Activated gamma-delta T cell (primary cell): ENCODE measurements around the gene CXCL1.

Experiments
- DNase-seq: peaks from one replicate; lab custom pipeline; 2025; lab: John Stamatoyannopoulos, UW

The CXCL1 gene

DNA sequence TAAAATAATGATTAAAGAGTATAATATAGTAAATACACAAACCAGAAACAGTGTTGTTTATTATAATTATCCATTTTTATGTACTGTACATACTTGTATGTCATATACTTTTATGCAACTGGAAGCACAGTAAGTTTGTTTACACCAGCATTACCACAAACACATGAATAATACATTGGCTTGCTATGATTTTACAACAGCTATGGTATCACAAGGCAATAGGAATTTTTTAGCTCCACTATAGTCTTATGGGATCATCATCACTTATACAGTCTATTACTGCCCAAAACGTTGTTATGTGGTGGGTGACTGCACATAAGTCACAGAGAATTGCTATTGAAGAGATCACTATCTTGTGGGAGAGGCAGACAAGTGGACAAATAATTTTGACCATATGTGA lies 17.9 kb upstream of the CXCL1 start:
- DNase-seq, result no peak

DNA sequence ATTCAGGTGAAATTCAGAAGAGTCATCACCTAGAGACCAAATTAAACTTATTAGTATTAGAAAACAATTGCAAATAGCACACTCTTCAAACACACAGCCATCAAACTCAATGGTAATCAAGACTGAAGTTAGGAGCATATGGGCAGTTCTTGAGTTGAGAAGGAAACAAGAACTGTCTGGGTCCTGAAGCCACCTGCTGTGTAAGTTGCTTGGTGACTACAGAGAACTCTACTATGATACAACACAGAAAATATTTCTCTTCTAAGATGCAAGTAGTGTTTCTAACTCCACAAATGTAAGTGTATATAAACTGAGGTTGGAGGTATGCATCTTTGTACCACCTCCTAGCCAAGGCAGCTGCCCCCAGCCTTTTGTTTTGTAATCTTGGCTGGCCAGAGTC lies 16.4 kb upstream of the CXCL1 start:
- DNase-seq, result no peak

DNA sequence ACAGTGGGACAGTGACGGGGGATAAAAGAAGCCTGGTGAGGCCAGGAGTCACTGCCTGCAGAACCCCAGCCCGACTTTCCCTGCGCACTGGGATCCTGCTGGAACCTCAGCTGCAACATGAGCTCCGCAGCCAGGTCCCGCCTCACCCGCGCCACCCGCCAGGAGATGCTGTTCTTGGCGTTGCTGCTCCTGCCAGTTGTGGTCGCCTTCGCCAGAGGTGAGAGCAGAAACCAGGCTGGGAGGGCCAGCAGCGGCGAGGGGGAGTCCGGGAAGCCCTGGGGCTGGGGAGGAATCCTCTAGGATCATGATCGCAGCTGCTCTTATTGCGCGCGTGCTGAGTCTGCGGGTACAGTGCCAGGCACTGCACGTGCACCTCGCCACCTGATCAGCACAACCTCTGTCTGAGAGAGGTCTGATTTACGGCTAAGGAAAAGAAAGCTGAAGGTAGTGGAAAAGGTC lies 15.9 kb upstream of the CXCL1 start, which contains the start of gene PF4V1:
Gene PF4V1, plus strand, starts transcription at position 51 of the 459 bp plus-strand sequence. Its CDS starts 67 bp downstream, at position 118.
- no peak for DNase-seq

DNA sequence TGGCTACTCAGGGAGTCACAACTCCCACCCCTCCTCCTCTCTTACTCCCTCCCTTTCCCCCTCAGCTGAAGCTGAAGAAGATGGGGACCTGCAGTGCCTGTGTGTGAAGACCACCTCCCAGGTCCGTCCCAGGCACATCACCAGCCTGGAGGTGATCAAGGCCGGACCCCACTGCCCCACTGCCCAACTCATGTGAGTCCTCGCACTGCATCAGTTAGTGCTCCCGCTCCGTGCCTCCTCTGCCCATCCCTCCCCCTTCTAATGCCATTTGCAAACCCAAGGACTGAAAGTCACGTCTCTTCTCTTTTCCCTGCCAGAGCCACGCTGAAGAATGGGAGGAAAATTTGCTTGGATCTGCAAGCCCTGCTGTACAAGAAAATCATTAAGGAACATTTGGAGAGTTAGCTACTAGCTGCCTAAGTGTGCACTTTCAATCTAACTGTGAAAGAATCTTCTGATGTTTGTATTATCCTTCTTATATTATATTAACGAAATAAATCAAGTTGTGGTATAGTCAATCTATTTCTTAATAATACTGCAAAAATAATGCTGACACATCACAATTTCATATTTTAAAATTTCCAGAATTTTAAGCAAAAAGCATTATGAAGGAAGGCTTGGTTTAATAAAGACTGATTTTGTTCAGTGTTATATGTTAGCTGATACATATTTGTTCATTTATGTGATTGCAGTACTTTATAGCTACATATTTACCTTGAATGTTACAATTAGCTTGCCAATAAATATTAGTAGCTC lies 15.3 kb upstream of the CXCL1 start:
- no peak for DNase-seq

DNA sequence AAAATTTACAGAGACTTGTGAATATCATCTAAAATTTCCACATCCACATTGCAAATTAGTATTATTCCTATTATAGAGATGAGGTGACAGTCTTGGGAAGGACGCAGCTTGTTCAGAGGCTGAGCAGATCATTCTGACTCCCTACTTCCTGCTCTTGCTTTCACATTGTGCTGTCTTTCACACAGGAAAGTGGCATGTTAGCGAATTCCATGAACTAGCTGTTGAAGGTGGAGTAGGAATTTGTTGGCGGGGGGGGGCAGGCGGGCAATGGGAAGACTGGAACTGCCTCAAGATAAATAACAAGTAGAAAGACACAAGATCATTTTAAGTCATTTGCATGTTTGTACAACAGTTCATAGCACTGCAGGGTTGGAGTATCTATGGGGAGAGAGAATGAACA lies 13.8 kb upstream of the CXCL1 start:
- no peak for DNase-seq

DNA sequence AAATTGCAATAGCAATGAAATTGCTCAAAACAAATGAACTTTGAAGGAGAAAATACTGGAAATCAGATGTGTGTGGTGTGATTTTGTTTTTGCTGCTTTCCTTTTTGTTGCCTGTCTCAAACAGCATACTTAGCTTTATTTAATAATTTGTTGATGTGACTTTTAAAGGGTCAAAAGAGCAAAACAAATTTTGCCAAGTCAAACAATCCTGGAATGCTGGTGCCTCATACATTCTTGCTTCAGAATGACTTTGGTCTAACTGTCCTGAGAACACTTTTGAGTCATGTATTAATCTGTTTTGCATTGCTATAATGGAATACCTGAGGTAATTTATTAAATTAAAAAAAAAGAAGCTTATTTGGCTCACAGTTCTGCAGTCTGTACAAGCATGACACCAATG lies 12.7 kb upstream of the CXCL1 start:
- DNase-seq, result no peak

GRCh38 chr4:73859614-73860088 lies 9.5 kb upstream of the CXCL1 start:
- DNase-seq, result no peak

- no peak for DNase-seq
These were observed 9.0 kb upstream of the CXCL1 start for GRCh38 chr4:73860181-73860580.

DNA sequence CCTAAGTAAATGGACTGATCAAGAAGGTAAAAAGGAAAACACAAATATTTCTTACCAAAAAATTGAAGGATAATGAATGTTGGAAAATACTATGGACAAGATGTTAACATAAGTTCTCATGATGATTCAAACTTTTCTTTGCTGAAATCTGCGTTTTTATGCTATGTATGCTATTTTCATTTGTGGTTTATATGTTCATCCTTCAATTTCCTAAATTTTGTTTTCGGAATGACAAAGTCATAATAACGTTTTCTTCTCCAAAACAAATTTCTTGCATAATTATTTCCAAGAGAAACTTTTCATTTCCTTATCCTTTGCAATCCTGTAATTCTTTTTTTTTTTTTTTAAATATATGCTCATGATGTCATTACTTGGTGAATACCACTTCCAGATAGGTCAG lies 8.3 kb upstream of the CXCL1 start:
- DNase-seq, result no peak

DNA sequence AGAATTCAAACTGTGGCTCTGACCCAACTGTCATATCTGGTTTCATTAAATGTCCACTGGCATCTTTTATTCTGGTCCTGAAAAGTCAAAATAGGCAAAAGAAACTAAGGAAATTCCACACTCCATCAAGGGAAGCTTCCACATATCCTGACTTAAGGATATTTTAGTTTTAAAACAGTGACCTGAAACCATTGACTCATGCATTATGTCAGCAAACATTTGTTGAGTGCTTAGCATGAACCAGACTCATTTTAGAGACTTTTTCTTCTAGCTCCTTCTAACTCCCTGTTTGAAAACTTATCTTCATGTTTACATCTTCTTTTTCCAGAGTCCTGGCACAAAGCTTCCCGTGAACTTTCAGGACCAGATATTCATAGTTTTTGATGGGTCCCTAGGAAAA lies 6.9 kb upstream of the CXCL1 start:
- no peak for DNase-seq

- DNase-seq, result no peak
These were observed 4.8 kb upstream of the CXCL1 start for GRCh38 chr4:73864365-73864764.

DNA sequence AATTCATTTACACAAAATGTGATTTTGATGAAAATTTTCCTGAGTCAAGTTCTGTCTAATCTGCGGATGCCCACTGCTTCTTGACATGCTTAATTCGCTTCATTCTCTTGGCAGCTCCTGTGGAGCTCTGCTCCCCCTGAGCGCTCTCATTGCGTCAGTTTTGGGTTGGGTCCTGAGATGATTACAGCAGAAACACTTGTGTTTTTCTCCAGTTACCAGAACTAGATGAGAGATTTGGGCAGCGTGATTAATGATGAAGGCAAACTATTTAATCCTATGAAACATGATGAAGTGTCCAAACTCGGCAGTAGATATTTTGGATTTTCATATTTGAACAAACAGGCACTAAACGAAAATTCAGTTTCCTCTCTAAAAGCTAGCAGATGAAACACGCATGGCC lies 4.2 kb upstream of the CXCL1 start:
- no peak for DNase-seq

GRCh38 chr4:73865431-73866096 lies 3.6 kb upstream of the CXCL1 start:
- DNase-seq, result no peak

- DNase-seq, result no peak
These were observed 2.9 kb upstream of the CXCL1 start for GRCh38 chr4:73866246-73866645.

DNA sequence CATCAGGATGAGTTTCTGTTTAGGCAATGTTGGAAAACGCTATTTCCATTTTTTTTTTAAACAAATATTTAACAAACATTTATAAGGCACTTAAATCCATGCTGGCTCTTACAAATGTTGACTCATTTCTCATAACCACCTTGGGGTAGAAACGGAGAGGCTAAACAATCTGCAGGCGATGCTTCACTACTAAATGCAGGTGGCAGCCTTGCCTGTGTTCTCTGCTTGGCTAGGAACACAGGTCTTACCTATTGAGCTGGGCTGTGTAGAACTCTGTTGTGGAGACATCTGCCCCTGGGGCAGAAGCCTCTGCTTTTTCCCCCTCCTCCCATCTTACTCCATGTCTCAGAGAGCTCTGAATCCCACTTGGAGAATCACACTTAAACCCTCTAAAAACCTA lies 1.4 kb upstream of the CXCL1 start:
- no peak for DNase-seq

GRCh38 chr4:73868206-73869129 lies 725 bp upstream of the CXCL1 start:
- no peak for DNase-seq

GRCh38 chr4:73870260-73870659 lies 1.1 kb downstream of the CXCL1 start:
- DNase-seq, result no peak

- DNase-seq, result no peak
These were observed 1.6 kb downstream of the CXCL1 start for GRCh38 chr4:73870768-73871167.

GRCh38 chr4:73871511-73872310 lies 2.5 kb downstream of the CXCL1 start:
- DNase-seq, result no peak

DNA sequence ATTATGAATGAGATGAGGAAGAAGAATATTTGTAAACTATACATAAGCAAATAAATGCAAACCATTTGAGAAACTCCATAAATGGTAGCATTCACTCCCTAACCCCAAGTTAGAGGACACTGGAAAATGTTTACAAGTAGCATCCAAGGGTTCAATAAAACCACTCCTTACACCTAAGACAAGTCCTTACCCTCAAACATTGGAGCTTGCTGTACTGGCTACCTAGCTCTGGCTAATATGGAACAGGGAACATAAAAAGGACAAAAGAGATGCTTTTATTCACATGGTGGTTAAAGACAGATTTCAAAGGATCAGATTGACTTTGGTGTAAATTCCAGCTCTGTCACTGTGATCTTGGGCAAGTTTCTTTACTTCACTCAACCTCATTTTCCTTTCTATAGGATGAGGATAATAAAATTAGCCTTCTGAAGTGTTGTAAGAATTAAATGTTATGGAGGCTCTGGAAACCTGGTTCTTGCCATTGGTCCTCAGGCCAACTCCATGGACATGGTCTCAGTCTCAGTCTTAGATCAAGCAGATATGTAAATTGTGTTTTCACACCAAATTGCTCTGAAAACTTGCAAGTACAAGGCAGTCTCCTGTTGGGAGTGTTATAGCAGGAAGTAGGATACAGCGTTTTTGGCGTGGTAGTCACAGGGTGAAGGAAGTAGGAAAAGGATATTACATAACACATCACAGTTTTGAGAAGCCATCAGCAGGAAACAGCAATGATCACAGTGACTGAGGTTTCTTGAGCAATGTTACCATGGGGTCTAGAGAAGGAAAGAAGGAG lies 3.3 kb downstream of the CXCL1 start:
- no peak for DNase-seq

DNA sequence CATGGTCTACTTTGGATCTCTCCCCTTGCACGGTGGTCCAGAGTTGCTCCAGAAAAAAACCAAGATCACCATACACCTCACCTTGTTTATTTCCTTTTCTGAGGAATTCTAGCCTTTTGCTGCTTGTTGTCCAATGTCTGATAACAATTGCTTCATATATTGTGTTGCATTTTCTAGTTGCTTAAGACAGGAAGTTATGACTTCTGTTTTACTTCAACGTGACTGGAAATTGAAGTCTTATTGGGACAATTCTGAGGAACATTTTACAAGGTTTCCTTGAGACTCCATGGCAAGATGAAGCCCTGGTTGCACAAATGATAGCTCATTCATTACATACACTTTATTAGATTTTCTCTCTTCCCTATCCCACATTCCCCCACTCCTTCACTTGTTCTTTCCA lies 5.2 kb downstream of the CXCL1 start:
- DNase-seq, result no peak
